Measurements from ENCODE around the gene MARVELD1.

Gene MARVELD1

DNA sequence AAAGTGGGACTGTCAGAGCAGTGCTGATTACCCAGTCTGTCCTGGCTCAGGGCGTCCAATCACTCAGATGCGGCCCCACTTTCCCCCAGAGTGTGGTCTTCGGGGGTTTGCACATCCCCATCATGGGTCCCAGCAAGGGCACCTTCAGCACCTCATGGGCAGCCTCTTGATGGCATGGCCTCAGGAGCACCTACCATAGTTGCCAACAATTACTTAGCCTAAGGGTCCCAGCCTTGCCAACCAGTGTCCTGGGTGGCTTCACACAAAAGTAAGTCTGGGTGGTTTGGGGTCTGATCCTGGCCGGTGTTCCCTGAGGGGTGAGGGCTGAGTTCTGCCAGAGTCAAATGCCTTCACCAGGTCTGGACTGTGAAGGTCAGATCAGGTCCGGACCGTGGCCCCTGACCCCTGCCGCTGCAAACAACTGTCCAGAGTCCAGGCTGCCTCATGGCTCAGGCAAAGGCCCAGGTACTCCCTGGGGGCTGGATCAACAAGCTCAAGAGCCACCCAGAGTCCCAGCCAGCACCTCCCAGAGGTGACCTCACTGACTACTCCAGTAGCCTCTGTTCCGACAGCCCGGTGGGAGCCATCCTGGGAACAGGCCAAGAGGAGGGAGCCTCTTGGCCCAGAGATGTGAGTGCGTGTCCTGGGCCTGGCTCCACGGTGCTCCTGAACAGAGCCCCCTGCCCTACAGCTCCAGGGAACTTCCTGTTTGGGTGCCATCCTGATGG is 6.2 kb upstream of the MARVELD1 start:
- FAIRE-seq: no peak
- TF ChIP-seq POLR2A (IDR thresholded peaks at IDR 0.05; ENCODE audit: low read depth, low read length): no peak

DNA sequence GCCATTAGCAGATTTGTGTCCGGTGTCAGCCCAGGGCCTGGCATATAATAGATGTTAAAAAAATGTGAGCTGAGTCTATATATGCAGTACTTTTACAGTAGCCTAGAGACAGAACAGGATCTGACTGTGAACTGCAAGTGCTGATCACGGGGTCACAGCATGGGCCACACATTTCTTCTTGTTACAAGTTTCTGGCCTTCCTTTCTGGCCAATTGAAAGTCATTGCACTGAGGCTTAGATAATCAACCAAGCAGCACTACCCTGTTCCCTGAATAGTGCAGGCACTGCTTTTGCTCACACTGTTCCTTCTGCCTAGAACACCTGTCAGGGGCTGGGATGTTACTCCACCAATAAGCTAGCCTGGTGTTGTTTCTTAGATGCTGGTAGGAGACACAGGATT is 5.4 kb upstream of the MARVELD1 start:
- FAIRE-seq: no peak
- DNase-seq (ENCODE audit: insufficient read length, low spot score): no peak
- no peak for TF ChIP-seq POLR2A (IDR thresholded peaks at IDR 0.05; ENCODE audit: low read depth, low read length)

More for the DNA sequence above, 6.2 kb upstream of the MARVELD1 start:
- DNase-seq (ENCODE audit: insufficient read length, low spot score): no peak

DNA sequence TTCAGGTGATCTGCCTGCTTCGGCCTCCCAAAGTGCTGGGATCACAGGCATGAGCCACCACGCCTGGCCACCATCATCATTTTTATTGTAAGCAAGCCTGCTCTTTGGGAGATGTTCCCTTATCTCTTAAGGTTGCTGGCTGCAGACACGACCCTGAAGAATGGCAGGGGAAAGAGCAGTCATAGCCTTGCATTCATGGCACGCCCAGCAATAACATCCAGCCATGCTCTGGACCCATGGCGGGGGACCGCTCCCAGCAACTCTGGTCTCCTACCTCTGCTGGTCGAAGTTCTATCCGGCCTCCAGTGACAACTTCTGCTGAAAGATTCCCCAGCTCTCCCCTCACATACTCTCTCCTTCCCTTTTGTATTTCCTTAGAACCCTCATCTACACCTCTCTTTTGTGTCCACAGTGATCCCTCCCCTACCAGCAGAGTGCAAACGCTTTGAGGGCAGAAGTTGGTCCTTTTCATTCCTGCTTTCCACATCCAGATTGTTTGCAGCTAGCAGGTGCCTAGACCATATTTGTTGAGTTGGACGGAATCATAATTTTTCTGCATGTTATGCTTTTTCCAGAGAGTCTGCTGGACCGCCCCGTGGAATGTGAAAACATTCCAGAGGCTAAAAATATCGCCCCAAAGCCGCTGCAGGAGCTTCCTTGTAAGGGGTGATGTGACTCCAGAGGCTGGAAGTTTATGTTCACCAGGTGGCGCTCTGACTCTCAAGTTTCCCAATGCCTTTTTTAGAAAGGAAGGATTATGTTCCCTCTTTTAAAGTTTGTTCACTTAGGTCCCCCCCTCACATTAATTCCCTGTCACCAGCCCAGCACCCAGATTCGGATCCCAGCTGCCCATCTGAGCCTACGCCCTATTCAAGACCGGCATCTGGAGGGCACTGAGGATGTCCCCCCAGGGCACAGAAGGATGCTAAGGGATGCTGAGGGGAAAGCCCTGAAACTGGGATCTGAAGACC is 4.3 kb upstream of the MARVELD1 start:
- DNase-seq (ENCODE audit: insufficient read length, low spot score) (peak; percentile 86), FAIRE-seq (no peak)
- TF ChIP-seq POLR2A (IDR thresholded peaks at IDR 0.05; ENCODE audit: low read depth, low read length): no peak

DNA sequence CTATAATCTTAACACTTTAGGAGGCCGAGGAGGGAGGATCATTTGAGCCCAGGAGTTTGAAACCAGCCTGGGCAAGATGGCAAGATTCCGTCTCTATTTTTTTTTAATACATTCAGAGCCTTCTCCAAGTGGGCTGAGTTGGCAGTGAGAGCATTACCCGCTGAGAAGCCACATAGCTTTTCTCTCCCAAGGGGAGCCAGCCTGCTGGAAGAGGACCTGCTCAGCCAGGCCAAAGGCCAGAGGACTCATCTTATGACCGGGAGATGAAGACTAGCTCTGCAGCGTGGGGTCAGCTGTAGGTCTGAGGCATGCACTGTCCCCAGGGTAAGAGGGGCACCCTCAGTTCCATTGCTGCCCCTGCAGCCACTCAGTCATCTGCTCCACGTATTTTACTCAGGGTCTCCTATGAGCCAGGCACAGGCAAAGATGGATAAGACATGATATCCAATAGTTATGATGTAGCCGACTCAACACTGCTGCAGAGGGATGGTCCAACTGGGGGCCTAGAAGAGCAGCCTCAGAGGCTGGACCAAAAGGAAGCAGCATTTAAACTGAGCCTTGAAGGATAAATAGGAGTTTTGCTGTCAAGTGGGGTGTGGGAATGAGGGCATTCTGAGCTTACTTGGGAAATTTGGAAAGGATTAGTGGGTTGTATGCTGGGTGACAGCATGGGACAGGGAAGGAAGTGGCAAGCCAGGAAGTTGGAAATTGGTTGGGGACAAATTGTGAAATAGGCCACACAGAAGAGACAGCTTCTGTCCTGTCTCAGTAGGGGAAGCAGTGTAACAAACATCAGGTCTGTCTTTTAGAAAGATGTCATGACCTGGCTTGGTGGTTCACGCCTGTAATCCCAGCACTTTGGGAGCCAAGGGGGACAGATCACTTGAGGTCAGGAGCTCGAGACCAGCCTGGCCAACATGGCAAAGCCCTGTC is 1.6 kb upstream of the MARVELD1 start:
- FAIRE-seq: no peak

DNA sequence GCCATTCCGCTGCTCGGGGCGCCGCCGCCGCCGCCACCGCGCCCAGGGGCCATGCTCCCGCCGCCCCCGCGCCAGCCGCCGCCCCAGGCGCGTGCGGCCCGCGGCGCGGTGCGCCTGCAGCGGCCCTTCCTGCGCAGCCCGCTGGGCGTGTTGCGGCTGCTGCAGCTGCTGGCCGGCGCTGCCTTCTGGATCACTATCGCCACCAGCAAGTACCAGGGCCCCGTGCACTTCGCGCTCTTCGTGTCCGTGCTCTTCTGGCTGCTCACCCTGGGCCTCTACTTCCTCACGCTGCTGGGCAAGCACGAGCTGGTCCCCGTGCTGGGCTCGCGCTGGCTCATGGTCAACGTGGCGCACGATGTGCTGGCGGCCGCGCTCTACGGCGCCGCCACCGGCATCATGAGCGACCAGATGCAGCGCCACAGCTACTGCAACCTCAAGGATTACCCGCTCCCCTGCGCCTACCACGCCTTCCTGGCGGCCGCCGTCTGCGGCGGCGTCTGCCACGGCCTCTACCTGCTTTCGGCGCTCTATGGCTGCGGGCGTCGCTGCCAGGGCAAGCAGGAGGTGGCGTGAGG is 383 bp downstream of the MARVELD1 start:
- FAIRE-seq: no peak
- peak; percentile 87 for DNase-seq (ENCODE audit: insufficient read length, low spot score)
- peak; percentile 41 for TF ChIP-seq POLR2A (IDR thresholded peaks at IDR 0.05; ENCODE audit: low read depth, low read length)

More for the DNA sequence above, 1.6 kb upstream of the MARVELD1 start:
- TF ChIP-seq POLR2A (IDR thresholded peaks at IDR 0.05; ENCODE audit: low read depth, low read length): no peak
- no peak for DNase-seq (ENCODE audit: insufficient read length, low spot score)

DNA sequence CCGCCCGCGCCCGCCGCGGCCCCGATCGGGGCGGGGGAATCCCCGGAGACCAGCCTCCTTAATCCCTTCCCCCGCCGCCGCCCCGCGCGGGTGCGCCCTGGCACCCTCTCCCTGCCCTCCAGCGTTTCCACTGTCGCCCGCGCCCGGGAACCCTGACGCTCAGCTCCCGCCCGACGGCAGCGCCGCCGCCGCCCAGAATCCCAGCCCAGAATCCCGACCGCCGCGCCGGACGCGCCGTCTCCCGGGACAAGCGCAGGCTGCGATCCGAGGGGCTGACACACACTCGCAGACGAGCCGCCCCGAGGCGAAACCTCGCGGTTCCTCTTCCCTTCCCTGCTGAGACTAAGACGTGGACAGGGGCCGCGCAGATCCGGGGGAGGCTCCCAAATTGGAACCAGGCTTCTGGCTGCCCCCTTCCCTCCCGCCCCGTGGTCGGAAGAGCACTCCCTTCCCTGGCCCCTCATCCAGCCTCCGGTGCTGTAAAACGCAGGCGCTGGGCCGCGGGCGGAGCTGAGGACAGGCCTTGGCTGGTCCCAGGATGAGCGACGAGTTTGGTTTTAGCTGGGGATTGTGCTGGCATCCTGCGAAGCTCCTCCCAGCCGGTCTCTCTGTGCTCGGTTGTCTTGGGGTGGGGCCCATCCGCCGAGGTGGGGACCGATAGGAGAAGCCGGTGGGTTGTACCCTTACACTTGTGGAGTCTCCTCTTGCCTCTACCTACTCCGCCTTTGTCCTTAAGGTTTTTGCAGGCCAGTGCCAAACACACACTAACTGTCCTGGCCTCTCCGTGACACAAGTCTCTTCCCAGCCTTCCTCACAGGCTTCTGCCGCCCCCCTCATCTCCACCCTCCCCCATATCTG is 1.1 kb downstream of the MARVELD1 start:
- peak; percentile 82 for DNase-seq (ENCODE audit: insufficient read length, low spot score)
- peak; percentile 52; the same call in 1 of the 2 replicates for TF ChIP-seq POLR2A (IDR thresholded peaks at IDR 0.05; ENCODE audit: low read depth, low read length)
- no peak for FAIRE-seq

DNA sequence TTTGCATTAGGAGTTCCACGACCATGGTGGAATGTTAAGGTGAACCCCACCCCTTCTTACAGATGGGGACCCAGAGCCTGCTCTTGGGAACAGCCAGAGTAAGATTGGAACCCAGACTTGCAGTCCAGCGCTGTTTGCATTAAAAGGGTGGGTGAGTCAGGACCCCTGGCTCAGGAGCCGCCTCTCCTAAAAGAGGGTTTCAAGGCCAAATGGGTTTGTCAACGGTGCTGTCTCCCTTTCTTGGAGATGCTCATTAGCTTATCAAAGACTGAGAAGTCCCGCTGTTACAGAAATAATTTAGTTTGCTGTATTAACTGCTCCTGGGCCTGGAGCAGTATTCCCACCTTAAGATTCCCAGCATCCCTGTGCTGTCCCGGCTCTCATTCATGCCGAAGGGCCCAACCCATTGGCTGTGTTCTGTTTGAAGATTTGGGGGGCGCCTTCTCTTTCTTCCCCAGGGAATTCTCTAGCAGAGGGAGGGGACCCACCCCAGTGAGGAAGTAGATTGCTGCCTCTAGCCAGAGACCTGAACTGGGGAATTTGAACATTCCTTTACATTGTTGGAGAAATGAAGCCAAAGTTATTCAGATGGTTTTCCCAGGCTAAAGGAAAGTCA is 1.8 kb downstream of the MARVELD1 start:
- no peak for DNase-seq (ENCODE audit: insufficient read length, low spot score)
- no peak for FAIRE-seq
- no peak for TF ChIP-seq POLR2A (IDR thresholded peaks at IDR 0.05; ENCODE audit: low read depth, low read length)

DNA sequence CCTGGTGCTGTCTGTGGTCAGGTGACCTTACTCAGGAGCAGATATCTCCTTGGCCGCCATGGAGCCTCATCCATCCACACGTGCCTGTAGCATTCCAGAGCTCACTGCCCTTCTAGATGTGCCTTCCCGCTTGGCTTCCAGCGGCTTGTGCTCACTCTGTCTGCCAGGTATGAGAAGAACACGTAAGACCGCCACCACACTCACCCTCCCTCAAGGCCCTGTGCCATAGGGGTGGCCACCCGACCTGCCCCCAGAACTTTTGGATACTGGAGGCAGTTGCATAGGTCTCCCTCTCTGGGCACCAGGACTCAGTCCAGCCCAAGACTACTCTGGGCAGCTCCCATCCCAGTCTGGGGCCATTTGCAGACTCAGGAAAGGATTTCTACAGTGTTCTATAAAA is 4.1 kb downstream of the MARVELD1 start:
- no peak for FAIRE-seq
- no peak for DNase-seq (ENCODE audit: insufficient read length, low spot score)
- no peak for TF ChIP-seq POLR2A (IDR thresholded peaks at IDR 0.05; ENCODE audit: low read depth, low read length)

DNA sequence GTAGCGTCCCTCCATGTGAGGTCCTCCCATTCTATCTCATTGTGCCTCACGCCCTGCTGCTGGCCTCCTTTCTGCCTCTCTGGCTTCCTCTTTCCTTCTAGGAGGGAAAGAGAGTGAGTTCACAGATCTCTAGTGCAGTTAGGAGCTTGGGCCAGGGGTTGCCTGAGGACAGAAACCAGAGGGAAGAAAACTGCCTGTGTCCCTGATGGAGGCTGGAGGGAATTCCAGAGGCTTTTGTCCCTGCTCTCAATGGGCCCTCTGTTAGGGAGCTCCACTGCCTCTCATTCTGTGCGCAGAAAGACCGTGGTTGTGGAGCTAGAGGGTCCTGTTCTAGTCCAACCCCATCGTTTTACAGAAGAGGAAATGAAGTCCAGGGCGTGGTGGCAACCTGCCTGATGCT is 4.6 kb downstream of the MARVELD1 start:
- no peak for DNase-seq (ENCODE audit: insufficient read length, low spot score)
- TF ChIP-seq POLR2A (IDR thresholded peaks at IDR 0.05; ENCODE audit: low read depth, low read length): no peak
- no peak for FAIRE-seq

DNA sequence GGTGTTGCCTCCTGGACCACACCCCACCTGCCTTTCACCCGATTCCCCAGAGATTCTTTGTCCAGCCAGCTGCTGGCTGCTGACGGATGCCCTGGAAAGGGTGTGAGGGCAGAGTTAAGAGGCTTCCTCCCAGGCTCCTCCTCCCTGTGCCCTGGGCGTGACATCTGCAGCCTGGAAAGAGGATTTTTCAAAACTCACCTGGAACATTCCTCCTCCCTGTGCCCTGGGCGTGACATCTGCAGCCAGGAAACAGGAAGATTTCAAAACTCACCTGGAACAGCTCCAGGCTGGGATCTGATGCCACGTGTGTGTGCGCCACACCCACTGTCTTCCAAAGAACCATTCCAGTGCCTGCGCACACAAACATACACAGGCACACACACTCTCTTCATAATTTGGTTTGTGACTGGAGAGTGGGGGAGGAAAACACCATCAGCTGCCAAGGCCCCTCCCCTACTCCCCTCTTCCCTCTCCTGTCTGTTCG is 5.2 kb downstream of the MARVELD1 start:
- FAIRE-seq: no peak

DNA sequence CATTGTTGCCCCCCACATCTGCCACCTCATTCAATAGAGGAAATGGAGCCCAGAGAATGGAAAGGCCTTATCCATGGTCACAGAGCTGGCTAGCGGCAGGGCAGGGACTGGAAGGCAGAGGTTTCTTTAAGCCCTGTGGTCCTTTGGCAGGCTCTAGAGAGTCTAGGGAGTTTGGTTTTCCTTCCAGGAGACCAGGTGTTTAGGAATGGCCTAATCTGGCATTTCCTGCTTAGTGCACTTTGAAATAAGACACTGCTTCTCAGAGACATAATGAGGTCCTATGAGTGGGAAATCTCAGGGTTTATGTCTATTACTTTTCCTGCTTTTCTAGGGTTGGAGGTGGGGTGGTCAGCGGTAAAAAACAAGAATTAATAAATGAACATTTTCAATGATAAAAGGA is 6.1 kb downstream of the MARVELD1 start:
- FAIRE-seq: no peak
- DNase-seq (ENCODE audit: insufficient read length, low spot score): no peak
- TF ChIP-seq POLR2A (IDR thresholded peaks at IDR 0.05; ENCODE audit: low read depth, low read length): no peak

More for the DNA sequence above, 5.2 kb downstream of the MARVELD1 start:
- DNase-seq (ENCODE audit: insufficient read length, low spot score): no peak
- TF ChIP-seq POLR2A (IDR thresholded peaks at IDR 0.05; ENCODE audit: low read depth, low read length): no peak
